ENCODE data around the gene FBXO10.
A peak's percentile ranks its signal among the peaks of the same experiment; 100 is the strongest.
"Not testable (repeated sequence)": the region's sequence is repeated elsewhere in the genome, so short reads cannot be mapped to it uniquely, and the experiment has no call there.

The FBXO10 gene

DNA sequence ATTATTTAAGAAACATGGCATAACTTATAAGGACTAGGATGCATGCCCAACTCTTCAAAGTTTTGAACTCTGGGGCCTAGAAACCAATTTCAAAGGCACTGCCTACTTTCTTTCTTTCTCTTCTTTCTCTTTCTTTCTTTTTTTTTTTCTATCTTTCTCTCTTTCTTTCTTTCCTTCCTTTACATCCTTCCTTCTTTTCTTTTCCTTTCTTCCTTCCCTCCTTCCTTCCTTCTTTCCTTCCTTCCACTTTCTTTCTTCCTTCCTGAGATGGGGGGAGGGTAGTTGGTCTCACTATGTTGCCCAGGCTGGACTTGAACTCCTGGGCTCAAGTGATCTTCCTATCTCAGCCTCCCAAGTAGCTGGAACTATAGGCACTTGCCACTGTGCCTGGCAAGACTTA is 32.1 kb upstream of the FBXO10 start:
- Mint-ChIP-seq H3K4me1 (no peaks in the 10 kb centered on the region), H3K36me3 (no peaks in the 10 kb centered on the region), H3K27ac (no peak overlapping the region), H3K9me3 (no peaks in the 10 kb centered on the region), H3K4me3 (no peak overlapping the region)
- DNase-seq (ENCODE audit: low spot score in 2 of 2) (no peak), ATAC-seq (no peak)

DNA sequence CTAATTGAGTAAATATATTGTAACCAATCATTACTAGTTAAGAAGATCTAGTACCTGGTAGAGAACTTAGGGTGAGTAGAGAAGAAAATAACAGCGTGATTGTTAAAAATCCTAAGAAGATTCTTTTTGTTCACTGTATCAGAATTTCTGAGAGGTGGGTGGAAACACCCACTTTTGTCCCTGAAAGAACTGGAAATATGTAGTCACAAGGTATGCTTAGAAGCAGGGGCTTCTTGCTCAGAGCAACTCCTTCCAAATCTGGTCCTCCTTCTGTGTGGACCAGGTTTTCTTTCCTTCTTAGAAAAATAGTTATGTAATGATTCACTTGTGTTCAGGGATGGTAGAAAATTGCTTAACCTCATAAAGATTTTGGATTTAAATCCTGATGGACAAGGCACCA is 28.1 kb upstream of the FBXO10 start:
- no peak overlapping the region for H3K27ac Mint-ChIP-seq
- H3K4me1 Mint-ChIP-seq = no peaks in the 10 kb centered on the region
- no peak for DNase-seq (ENCODE audit: low spot score in 2 of 2)
- H3K4me3 Mint-ChIP-seq = no peak overlapping the region
- no peak for ATAC-seq
- no peaks in the 10 kb centered on the region for H3K36me3 Mint-ChIP-seq
- H3K9me3 Mint-ChIP-seq = no peaks in the 10 kb centered on the region

DNA sequence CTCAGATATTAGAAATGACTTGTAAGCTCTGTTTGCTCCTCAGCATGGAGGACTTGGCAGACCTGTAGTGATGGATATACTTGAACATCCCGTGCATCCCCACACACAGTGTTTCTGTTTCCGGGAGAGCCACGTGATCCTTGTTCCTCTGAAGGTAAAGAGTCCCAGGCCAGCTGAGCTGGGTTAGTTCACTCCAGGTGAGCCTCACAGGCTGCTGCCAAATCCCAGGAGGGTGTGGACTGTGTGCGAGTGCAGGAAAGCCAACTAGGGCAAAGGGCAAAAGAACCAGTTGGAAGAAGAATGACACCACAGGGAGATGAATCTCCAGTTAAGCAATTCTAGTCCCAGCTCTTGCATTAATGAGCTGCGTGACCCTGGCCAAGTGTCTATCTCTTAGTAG is 26.6 kb upstream of the FBXO10 start:
- no peak overlapping the region for H3K4me3 Mint-ChIP-seq
- H3K27ac Mint-ChIP-seq = no peak overlapping the region
- H3K36me3 Mint-ChIP-seq = no peaks in the 10 kb centered on the region
- H3K4me1 Mint-ChIP-seq = no peaks in the 10 kb centered on the region
- H3K9me3 Mint-ChIP-seq = no peaks in the 10 kb centered on the region
- ATAC-seq (no peak), DNase-seq (ENCODE audit: low spot score in 2 of 2) (no peak)

DNA sequence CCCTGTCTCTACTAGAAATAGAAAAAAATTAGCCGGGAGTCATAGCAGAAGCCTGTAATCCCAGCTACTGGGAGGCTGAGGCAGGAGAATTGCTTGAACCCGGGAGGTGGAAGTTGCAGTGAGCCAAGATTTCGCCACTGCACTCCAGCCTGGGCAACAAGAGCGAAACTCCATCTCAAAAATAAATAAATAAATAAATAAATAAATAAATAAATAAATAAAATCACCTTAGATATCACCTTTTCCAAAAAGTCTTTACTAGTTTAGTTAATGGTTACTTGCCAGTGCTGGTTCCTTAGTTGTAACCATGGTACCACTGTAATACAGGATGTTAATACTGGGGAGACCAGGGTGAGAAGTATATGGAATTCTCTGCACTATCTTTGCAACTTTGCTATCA is 25.9 kb upstream of the FBXO10 start:
- H3K9me3 Mint-ChIP-seq; ATAC-seq; H3K4me1 Mint-ChIP-seq; H3K4me3 Mint-ChIP-seq; DNase-seq (ENCODE audit: low spot score in 2 of 2); H3K27ac Mint-ChIP-seq; H3K36me3 Mint-ChIP-seq: not testable (repeated sequence)

DNA sequence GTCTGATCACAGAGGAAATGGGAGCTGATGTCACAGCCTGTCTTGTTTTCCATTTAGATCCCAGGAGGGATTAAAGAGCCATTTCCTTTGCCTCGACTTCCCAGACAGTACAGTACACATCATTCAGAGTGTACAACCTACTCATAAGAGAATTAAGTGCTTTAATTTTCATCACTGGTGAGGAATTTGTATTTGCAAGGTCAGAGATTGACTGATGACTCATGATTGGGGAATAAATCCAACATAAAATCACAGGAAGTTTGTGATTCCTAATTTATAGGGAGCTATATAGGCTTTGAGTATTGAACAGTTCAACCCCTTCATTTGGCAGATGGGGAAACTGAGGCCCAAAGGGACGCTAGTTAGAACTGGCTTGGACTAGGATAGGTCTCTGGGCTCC is 20.3 kb upstream of the FBXO10 start:
- H3K27ac Mint-ChIP-seq = no peak overlapping the region
- H3K36me3 Mint-ChIP-seq = peaks cover 13% of the 10 kb centered on the region
- H3K4me1 Mint-ChIP-seq = peaks cover 5% of the 10 kb centered on the region
- no peaks in the 10 kb centered on the region for H3K9me3 Mint-ChIP-seq
- ATAC-seq (no peak), DNase-seq (ENCODE audit: low spot score in 2 of 2) (no peak)
- no peak overlapping the region for H3K4me3 Mint-ChIP-seq

DNA sequence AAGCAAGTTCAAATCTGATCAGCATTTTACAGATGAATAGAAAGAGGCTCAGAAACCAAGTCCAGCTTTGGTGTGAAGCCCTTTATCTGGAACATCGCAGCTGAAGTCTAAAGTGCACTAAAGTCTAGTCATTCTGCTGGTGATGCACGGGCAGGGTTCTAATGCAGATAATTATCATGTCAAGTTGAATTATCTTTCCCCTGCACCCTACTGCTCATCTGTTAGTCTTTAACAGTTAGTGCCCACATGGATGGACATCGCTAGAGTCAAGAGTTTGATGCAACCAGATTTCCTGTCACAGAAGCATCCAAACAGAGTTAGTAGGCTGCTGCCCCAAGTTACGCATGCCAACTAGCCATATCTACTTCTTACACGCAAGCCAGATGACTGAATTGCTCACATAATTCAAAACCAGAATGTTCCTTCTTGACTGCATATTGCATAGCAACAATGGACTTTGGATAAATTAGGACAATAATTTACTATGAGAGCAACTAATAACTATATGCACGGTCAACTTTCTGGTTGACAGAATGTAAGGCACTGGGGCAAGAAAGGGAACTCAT is 17.8 kb upstream of the FBXO10 start:
- ATAC-seq = no peak

DNA sequence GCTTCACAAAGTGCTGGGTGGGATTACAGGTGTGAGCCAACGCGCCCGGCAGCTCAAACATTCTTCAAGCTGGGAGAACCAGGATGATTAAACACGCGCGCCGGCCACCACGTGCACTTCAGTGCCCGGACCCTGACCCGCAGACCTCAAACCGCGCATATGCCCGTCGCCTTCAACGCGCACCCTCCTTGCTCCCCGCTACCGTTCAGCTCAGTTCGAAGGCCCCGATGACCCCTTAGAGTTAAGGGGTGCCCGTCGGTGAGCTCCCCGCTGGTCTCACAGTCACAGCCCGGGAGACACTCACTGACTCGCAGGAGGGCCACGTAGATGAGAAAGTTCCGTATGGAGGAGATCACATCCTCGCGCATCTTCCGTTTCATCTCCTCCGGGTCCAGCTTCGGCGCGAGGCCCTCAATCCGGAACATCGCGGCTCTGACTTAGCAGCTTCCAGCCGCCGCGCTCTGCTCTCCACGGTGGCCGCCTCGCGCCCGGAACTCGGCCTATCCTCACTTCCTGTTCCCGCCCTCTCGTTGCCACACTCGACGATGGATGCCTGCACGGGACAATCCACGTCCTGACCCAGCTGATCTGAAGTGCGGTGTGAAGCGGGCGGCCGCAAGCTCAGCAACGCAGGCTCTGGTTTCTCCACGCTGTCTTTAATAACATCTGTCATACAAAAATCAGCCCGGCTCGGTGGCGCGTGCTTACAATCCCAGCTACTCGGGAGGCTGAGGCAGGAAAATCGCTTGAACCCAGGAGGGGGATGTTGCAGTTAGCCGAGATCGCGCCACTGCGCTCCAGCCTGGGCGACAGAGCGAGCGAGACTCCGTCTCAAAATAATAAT is 16.1 kb upstream of the FBXO10 start, which contains the start of gene TOMM5:
Gene TOMM5, minus strand, starts transcription at position 490 of the 844 bp plus-strand sequence. Its CDS starts 65 bp downstream, at position 425.
- ATAC-seq = peak; percentile 99
- no peaks in the 10 kb centered on the region for H3K9me3 Mint-ChIP-seq
- peak within 1 kb of the TSS; percentile 100 for H3K27ac Mint-ChIP-seq
- DNase-seq (ENCODE audit: low spot score in 2 of 2) = peak; percentile 68 to 94
- peaks cover 52% of the 10 kb centered on the region for H3K36me3 Mint-ChIP-seq
- H3K4me1 Mint-ChIP-seq = peaks cover 22% of the 10 kb centered on the region
- H3K4me3 Mint-ChIP-seq = peak within 1 kb of the TSS; percentile 100

More for the DNA sequence above, 17.8 kb upstream of the FBXO10 start:
- H3K4me1 Mint-ChIP-seq = peaks cover 22% of the 10 kb centered on the region
- no peak overlapping the region for H3K27ac Mint-ChIP-seq
- no peak for DNase-seq (ENCODE audit: low spot score in 2 of 2)
- peaks cover 36% of the 10 kb centered on the region for H3K36me3 Mint-ChIP-seq
- peak overlapping the region; percentile 100 for H3K4me3 Mint-ChIP-seq
- no peaks in the 10 kb centered on the region for H3K9me3 Mint-ChIP-seq

DNA sequence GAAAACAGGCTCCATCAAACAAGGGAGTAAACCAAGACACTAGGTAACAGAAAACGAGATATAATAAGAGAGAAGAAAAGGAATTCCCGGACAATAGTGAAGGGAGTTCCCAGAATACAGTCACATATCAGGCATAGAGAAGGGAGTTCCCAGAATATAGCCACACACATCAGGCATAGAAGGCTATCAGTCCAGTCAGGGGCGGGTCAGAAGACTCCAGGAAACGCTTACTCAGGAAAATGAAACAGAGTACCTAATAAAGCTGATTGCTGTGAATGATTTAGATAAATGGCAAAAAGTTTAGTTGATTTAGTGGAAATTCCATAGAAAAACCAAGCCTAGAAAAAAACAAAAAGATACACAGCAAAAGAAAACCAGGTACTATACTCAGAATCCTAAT is 11.3 kb upstream of the FBXO10 start:
- Mint-ChIP-seq H3K9me3 (no peaks in the 10 kb centered on the region), H3K4me1 (peaks cover 26% of the 10 kb centered on the region), H3K36me3 (peaks cover 98% of the 10 kb centered on the region), H3K27ac (no peak overlapping the region), H3K4me3 (no peak overlapping the region)
- DNase-seq (ENCODE audit: low spot score in 2 of 2) = no peak
- no peak for ATAC-seq

DNA sequence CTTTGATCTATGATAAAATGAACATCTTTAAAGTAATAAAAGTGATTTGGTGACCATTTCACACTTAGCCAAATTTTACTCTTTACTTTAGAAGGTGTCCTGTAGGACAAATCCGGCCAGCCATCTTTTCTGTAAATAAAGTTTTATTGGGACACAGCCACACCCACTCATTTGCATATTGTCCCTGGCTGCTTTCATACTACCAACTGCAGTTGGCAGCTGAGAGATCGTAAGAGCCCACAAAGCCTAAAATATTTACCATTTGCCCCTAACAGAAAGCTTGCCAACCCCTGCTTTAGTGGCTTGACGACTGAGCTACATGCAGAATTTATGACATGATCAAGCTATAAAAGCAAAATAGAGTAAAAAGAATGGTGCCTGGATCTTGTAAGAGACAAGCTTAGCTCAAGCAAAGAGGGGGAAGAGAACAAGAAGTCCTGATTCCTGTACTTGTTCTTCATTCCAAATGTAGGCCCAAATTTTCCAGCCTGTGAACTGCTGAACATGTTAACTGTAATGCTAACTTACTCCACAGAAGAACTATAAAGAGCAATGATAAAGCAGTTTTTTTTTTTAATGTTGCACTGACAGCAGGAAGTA is 7.4 kb upstream of the FBXO10 start:
- Mint-ChIP-seq H3K27ac (peak overlapping the region; percentile 7), H3K9me3 (no peaks in the 10 kb centered on the region), H3K4me3 (no peak overlapping the region), H3K4me1 (peaks cover 10% of the 10 kb centered on the region), H3K36me3 (peaks cover 93% of the 10 kb centered on the region)
- no peak for DNase-seq (ENCODE audit: low spot score in 2 of 2)
- ATAC-seq = no peak

DNA sequence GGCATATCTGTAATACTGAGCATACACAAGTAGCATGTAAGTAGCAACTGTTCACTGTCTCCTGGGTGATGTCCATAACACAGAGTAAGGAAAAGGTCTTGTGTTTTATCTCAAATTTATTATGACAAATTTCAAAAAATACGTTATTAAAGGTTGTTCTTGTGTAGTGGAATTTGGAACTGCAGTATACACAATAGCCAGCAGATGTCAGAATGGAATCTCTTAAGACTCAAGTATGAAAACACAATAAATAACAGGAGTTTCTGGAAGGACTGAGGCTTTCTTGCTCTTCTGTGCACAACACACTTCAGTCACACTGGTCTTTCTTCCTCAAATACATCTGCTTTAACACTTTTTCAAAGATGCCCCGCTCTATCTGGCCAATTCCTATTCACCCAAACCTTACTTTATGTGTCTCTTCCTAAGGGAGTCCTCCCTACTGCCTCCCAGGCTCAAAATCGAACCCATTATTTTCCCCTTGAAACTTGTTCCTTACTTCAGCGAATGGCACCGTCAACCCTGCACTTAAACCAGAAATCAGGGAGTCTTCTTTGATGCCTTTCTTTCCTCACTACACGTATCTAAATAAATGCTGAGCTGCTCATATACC is 6.5 kb upstream of the FBXO10 start:
- H3K4me1 Mint-ChIP-seq = peaks cover 10% of the 10 kb centered on the region
- peak overlapping the region; percentile 7 for H3K27ac Mint-ChIP-seq
- ATAC-seq = no peak
- no peaks in the 10 kb centered on the region for H3K9me3 Mint-ChIP-seq
- DNase-seq (ENCODE audit: low spot score in 2 of 2) = no peak
- H3K36me3 Mint-ChIP-seq = peaks cover 83% of the 10 kb centered on the region
- no peak overlapping the region for H3K4me3 Mint-ChIP-seq

DNA sequence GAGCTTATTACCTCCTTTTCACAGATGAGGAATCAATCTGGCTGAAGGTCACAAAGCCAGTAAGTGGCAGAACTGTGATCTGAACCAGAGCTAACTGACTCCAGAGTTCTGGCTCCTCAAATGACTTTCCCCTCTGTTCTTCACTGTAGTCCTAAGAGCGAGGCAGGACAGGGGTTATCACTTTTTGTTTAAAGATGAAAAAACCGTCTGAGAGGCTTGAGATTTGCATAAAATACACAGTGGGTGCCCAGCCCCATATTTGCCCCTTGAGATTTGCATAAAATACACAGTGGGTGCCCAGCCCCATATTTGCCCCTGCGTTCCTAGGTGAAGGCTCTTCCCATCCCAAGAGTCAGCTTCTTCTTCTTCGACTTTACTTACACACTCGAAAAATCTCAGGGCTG is 667 bp downstream of the FBXO10 start:
- Mint-ChIP-seq H3K4me1 (peaks cover 25% of the 10 kb centered on the region), H3K27ac (no peak overlapping the region)

DNA sequence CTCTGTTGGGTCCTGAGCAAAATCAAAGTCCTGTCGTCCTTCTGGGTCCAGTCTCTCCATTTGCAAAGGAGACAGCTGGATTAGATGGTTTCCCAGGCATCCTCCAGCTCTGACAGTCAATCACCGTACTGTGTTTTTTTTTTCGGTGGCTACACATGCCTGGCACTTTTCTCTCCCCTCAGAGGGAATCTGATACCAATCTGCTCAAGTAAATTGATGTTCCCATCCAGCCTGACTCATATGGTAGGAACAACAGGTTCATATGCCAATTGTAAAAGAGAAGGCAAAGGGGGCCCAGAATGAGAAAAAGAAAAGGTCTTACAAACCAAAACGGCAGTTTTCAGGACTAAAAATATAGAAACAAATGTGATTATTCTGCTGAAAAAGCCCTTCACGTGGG is 1.2 kb downstream of the FBXO10 start:
- no peak for ATAC-seq
- no peak for DNase-seq (ENCODE audit: low spot score in 2 of 2)
- H3K36me3 Mint-ChIP-seq = peaks cover 15% of the 10 kb centered on the region
- H3K4me3 Mint-ChIP-seq = peak overlapping the region; percentile 72
- H3K4me1 Mint-ChIP-seq = peaks cover 21% of the 10 kb centered on the region
- no peak overlapping the region for H3K27ac Mint-ChIP-seq
- no peaks in the 10 kb centered on the region for H3K9me3 Mint-ChIP-seq

More for the DNA sequence above, 667 bp downstream of the FBXO10 start:
- ATAC-seq (no peak), DNase-seq (ENCODE audit: low spot score in 2 of 2) (no peak)
- Mint-ChIP-seq H3K36me3 (peaks cover 20% of the 10 kb centered on the region), H3K9me3 (no peaks in the 10 kb centered on the region), H3K4me3 (peak overlapping the region; percentile 72)

DNA sequence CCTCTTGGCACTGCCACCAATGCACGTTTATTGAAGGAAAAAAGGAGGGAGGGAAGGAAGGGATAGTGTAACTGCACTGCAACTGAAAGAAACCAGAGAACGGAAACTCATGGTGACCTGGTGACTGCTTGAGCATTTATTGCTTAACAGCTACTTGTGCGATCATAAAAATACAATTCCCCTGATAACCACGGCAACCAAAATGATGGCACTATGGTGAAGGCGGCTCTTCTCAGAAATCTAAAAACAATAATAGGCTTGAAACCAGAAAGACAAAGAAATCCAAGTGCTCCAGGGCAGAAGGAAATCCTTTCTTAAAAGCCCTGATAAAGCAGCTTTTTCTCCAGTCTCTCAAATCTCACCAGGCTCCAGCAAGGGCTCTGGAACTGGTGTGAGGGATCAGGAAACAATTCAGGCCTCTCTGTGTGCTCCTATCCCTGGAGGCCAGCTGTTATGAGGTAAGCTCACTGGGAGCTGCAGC is 1.9 kb downstream of the FBXO10 start:
- peaks cover 8% of the 10 kb centered on the region for H3K36me3 Mint-ChIP-seq
- no peaks in the 10 kb centered on the region for H3K9me3 Mint-ChIP-seq
- no peak for DNase-seq (ENCODE audit: low spot score in 2 of 2)
- H3K27ac Mint-ChIP-seq = no peak overlapping the region
- no peak for ATAC-seq
- no peak overlapping the region for H3K4me3 Mint-ChIP-seq
- peaks cover 21% of the 10 kb centered on the region for H3K4me1 Mint-ChIP-seq

DNA sequence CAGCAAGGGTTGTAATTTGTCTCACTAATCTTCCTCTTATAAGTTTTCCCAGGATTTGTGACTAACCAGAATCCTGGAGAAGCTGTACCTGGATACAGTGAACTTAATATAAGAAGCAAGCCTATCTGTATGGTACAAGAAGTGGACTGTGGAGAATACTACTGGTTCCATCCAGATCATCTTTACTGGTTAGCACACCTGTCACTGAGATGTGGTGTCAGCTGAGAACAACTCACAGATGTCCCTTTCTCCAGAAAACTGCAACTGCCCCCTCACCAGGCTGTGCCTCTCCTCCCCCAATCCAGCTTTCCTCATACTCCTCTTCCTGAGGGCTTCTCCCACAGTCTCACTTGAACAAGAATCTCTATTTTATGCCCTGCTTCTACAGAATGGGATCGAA is 4.9 kb downstream of the FBXO10 start:
- ATAC-seq (no peak), DNase-seq (ENCODE audit: low spot score in 2 of 2) (no peak)
- Mint-ChIP-seq H3K27ac (no peak overlapping the region), H3K4me3 (no peak overlapping the region), H3K9me3 (no peaks in the 10 kb centered on the region), H3K36me3 (peaks cover 4% of the 10 kb centered on the region), H3K4me1 (peaks cover 10% of the 10 kb centered on the region)

DNA sequence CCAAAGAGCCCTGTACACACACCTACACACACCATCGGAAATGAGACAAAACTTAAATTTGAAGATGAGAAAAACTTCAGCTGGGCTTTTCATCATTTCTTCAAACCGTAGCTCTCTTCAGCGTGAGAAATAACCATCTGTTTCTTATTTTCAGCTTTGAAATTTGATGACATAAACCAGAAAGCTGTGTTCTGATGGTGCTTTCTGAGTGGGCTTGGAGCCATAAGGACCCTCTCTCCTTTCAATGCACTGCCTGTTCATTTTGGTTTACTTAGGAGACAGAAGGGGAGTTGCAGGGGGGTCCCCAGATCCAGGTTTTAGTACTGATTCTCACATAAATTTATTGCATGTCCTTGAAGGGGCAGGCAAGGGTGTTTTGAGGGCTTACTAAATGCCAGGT is 9.5 kb downstream of the FBXO10 start:
- Mint-ChIP-seq H3K4me3 (no peak overlapping the region), H3K4me1 (no peaks in the 10 kb centered on the region), H3K36me3 (peaks cover 4% of the 10 kb centered on the region), H3K9me3 (peaks cover 5% of the 10 kb centered on the region), H3K27ac (no peak overlapping the region)
- no peak for ATAC-seq
- DNase-seq (ENCODE audit: low spot score in 2 of 2) = no peak

All from stimulated activated effector memory CD8-positive, alpha-beta T cell treated with anti-CD3 and anti-CD28 coated beads, Interleukin-12 subunit alpha, Interleukin-12 subunit beta, amount 100 ng/mL, for 72 hours (primary cell).